ENCODE data around the gene CCDC88B. TPM values are rescaled to one million over a fixed set of nuclear protein-coding genes. Genes with fewer than 3 reads are reported as not detected.

CCDC88B gene
- total and polyA plus RNA-seq, 2 of the 8 experiments (the other 6 are each of a cell fraction or from before 2014, with no cell fraction given): 5.9 to 12.5 TPM

DNA sequence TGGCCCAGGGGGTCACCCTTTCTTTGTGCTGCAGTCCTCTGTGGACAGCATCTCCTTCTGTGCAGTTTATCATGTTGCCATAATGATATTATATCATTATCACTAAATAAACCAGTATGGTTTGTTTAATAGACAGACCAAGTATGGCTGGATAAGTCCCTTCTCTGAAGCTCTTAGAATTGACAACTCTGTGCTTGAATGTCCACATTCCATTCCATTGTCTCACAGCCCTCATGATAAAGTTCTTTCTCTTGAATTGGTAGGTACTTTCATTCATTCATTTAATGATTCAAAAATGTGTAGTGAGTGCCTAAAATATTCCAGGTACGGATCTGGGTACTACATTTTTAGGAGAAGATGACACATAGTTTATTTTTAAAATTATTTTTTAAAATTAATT, 26.7 kb downstream of the CCDC88B start:
- H2AK5ac ChIP-seq (ENCODE audit: low read depth, low read length): no peak overlapping the region
- no peaks in the 10 kb centered on the region for H3K23me2 ChIP-seq (ENCODE audit: low read depth, low read length)
- no peaks in the 10 kb centered on the region for H3K9me3 ChIP-seq (ENCODE audit: insufficient read depth in 2 of 2, low read depth in 1 of 2, low read length in 1 of 2)
- no peak overlapping the region for H3K56ac ChIP-seq (replicated peaks; ENCODE audit: insufficient read length, low read depth, low read length)
- H3K23ac ChIP-seq (ENCODE audit: insufficient read length): no peak overlapping the region
- no peak overlapping the region for H3K14ac ChIP-seq (ENCODE audit: insufficient read length)
- H3K27ac ChIP-seq (ENCODE audit: low read depth, low read length): no peak overlapping the region
- H2BK12ac ChIP-seq (ENCODE audit: low read depth, low read length): no peak overlapping the region
- H4K5ac ChIP-seq (ENCODE audit: insufficient read length, low read depth, low read length): no peak overlapping the region
- no peaks in the 10 kb centered on the region for H3K79me2 ChIP-seq (ENCODE audit: control insufficient read depth in 1 of 2, insufficient read depth in 2 of 2, low read length in 2 of 2)
- no peak overlapping the region for H2BK15ac ChIP-seq (ENCODE audit: low read length)
- H3K18ac ChIP-seq (ENCODE audit: extremely low read depth, low read length): no peak overlapping the region
- no peaks in the 10 kb centered on the region; the same call in 1 of the 2 replicates for H3K79me1 ChIP-seq (ENCODE audit: low read depth, low read length)
- DNase-seq (ENCODE audit: low read depth in 1 of 2, low spot score in 2 of 2) (no peak), FAIRE-seq (no peak)
- no peak overlapping the region for H2AFZ ChIP-seq (ENCODE audit: low read length)
- no peak overlapping the region for H3K4ac ChIP-seq (replicated peaks; ENCODE audit: insufficient read length, low read depth, low read length)
- H4K91ac ChIP-seq (replicated peaks; ENCODE audit: insufficient read length, low read length): no peak overlapping the region
- H3K4me3 ChIP-seq (ENCODE audit: extremely low read depth in 1 of 4, insufficient read depth in 2 of 4, low read depth in 3 of 4, low read length in 4 of 4): no peak overlapping the region
- peaks cover 0 to 20% (median 3%) of the 10 kb centered on the region in 4 experiments; a peak in 5 of 8 replicates for H3K36me3 ChIP-seq (ENCODE audit: control insufficient read depth in 2 of 4, insufficient read depth in 4 of 4, low read length in 3 of 4)
- POLR2A ChIA-PET (ENCODE audit: partially characterized antibody): no interaction called here
- no peak overlapping the region for H3K4me2 ChIP-seq (ENCODE audit: insufficient read depth in 1 of 2, low read depth in 2 of 2, low read length in 2 of 2)
- no peak overlapping the region for H2BK5ac ChIP-seq (ENCODE audit: low read depth, low read length)
- WGBS, 2 experiments (ENCODE audit: extremely low coverage in 1 of 2, insufficient coverage in 1 of 2, insufficient read length in 1 of 2, insufficient replicate concordance in 2 of 2, low coverage in 1 of 2, low lambda C conversion rate in 2 of 2, missing lambda C conversion rate in 1 of 2): 85% methylated on average over 1 of the region's 1 CpG; no CpG with 5 or more reads in 1 of the 2 experiments
- H3K4me1 ChIP-seq (replicated peaks in 1 of 4; ENCODE audit: control insufficient read depth in 3 of 4, insufficient read depth in 4 of 4, low read length in 3 of 4): peaks cover 0 to 3% (median 0%) of the 10 kb centered on the region in 4 experiments; a peak in 3 of 7 replicates
- no peaks in the 10 kb centered on the region for H3K27me3 ChIP-seq (replicated peaks in 1 of 4; ENCODE audit: control insufficient read depth in 3 of 4, extremely low read depth in 1 of 4, insufficient read depth in 3 of 4, low read length in 3 of 4)
- H2BK120ac ChIP-seq (replicated peaks; ENCODE audit: low read depth, low read length): no peak overlapping the region
- H4K8ac ChIP-seq (ENCODE audit: extremely low read depth, insufficient read depth, low read length): no peak overlapping the region
- H2BK20ac ChIP-seq (ENCODE audit: low read length): no peak overlapping the region
- H4K20me1 ChIP-seq (replicated peaks in 1 of 2; ENCODE audit: control insufficient read depth in 1 of 2, insufficient read depth in 2 of 2, low read length in 2 of 2): peaks cover 0 to 2% of the 10 kb centered on the region in 2 experiments
- H3K9ac ChIP-seq (replicated peaks in 1 of 4; ENCODE audit: extremely low read depth in 1 of 4, low read depth in 3 of 4, low read length in 3 of 4): no peak overlapping the region
- CTCF ChIA-PET (ENCODE audit: partially characterized antibody): interaction anchor here (1.0 to 8.3 kb wide), 6 partner anchors 11 to 385 kb away, joined by 3 to 80 read pairs (median 4); no protein-coding TSS in a partner anchor
- no peak for TF ChIP-seq CTBP2 (IDR thresholded peaks at IDR 0.05; ENCODE audit: borderline replicate concordance, insufficient read depth, insufficient read length, low read length)
- TF ChIP-seq TAF1 (IDR thresholded peaks at IDR 0.05; ENCODE audit: low read depth, low read length): no peak
- no peak for TF ChIP-seq ATF3 (IDR thresholded peaks at IDR 0.05; ENCODE audit: insufficient read depth, low read depth, low read length)
- TF ChIP-seq KDM5A (IDR thresholded peaks at IDR 0.05; ENCODE audit: low read length): no peak
- TF ChIP-seq POLR2A (IDR thresholded peaks at IDR 0.05; ENCODE audit: control extremely low read depth in 1 of 2, low read depth in 2 of 2, low read length in 2 of 2): no peak
- no peak for TF ChIP-seq ZNF274 (IDR thresholded peaks at IDR 0.05; ENCODE audit: borderline replicate concordance, extremely low read depth, low read length)
- TF ChIP-seq EGR1 (IDR thresholded peaks at IDR 0.05; ENCODE audit: borderline replicate concordance, low read depth, low read length): no peak
- TF ChIP-seq RAD21 (IDR thresholded peaks at IDR 0.05 in 1 of 2, conservative IDR thresholded peaks at IDR 0.05 in 1 of 2; ENCODE audit: low read depth in 2 of 2, low read length in 2 of 2): no peak
- no peak for TF ChIP-seq JUN (IDR thresholded peaks at IDR 0.05; ENCODE audit: low read depth, low read length)
- TF ChIP-seq SAP30 (IDR thresholded peaks at IDR 0.05; ENCODE audit: insufficient read depth, insufficient replicate concordance, low read length): no peak
- no peak for TF ChIP-seq JUND (IDR thresholded peaks at IDR 0.05; ENCODE audit: low read length)
- TF ChIP-seq KDM4A (IDR thresholded peaks at IDR 0.05; ENCODE audit: low read depth, low read length, severe bottlenecking): no peak
- no peak for TF ChIP-seq ASH2L (IDR thresholded peaks at IDR 0.05; ENCODE audit: low read length)
- no peak for TF ChIP-seq FOSL1 (IDR thresholded peaks at IDR 0.05; ENCODE audit: insufficient read depth, low read depth, low read length)

Measured in H1 (cell line).